HCT116 (cell line): ENCODE data around the gene TRPM8. TPM values are rescaled to one million over a fixed set of nuclear protein-coding genes. Genes with fewer than 3 reads are reported as not detected.

Experiments
- ATAC-seq: fragments of 200-7000 bp; cut with Tn5 transposase; 2 replicates; pipeline ENCODE4 v1.9.1; 2020; ENCODE audit warnings: mild to moderate bottlenecking, moderate library complexity
- BruUV-seq: library from RNA; stranded (reverse); fragments of 400-500 nt; replicated peaks from 2 replicates; lab custom pipeline; 2021; lab: Mats Ljungman, UMichigan
- CTCF ChIA-PET: fragments of 300-600 bp; sonication (Branson Sonifier 250); formaldehyde crosslinking; loops from one replicate; lab custom pipeline; 2021; ENCODE audit warnings: antibody characterized with exemption; lab: Charles Lee
- POLR2A ChIA-PET: fragments of 300-600, 350-600 bp; sonication (Branson Sonifier 250); formaldehyde crosslinking; loops from one replicate; lab custom pipeline; 2021; ENCODE audit warnings: antibody characterized with exemption; lab: Charles Lee
- RAD21 ChIA-PET, 2 experiments: fragments of 300-600 bp; sonication (Branson Sonifier 250); formaldehyde crosslinking; loops; one replicate each; lab custom pipeline; 2023; ENCODE audit warnings: low total read pairs in 2 of 2; ENCODE audit not compliant: uncharacterized antibody in 2 of 2, unreplicated experiment in 2 of 2, low non-redundant PET in 1 of 2; lab: Charles Lee
- DNase-seq: peaks from one replicate; pipeline ENCODE4 v3.0.0-alpha.2; 2010; ENCODE audit warnings: low read depth, low spot score
- H2AFZ ChIP-seq: fragments of 200-600 bp; shearing (Covaris generic), sonication (generic); 2 replicates; pipeline ENCODE4 v1.6.1; 2017; ENCODE audit warnings: low read depth, mixed run types, mixed read lengths, antibody characterized with exemption, low read length; ENCODE audit not compliant: poor library complexity, severe bottlenecking
- H3K27ac ChIP-seq: 2 replicates; pipeline ENCODE4 v1.5.1; 2012; ENCODE audit warnings: low read depth, low read length
- H3K27me3 ChIP-seq: fragments of 200-600 bp; sonication (generic); 2 replicates; pipeline ENCODE4 v1.6.1; 2016; ENCODE audit warnings: mixed run types, low read length, mixed read lengths; ENCODE audit not compliant: insufficient read depth
- H3K36me3 ChIP-seq, 2 experiments: fragments of 200-500 bp in 1 of 2; fragments of 200-600 bp in 1 of 2; sonication (Bioruptor generic) in 1 of 2; sonication (generic) in 1 of 2; 2 replicates each; pipeline versions ENCODE4 v1.5.1 to v1.6.1; 2014 to 2016; ENCODE audit warnings: low read length in 2 of 2, inconsistent platforms in 1 of 2, mixed read lengths in 1 of 2, mixed run types in 1 of 2; ENCODE audit not compliant: insufficient read depth in 2 of 2, control insufficient read depth in 1 of 2
- H3K4me1 ChIP-seq, 2 experiments: fragments of 200-600 bp in 1 of 2; sonication (generic) in 1 of 2; 2 replicates each; pipeline versions ENCODE4 v1.5.1 to v1.6.1; 2012 to 2017; ENCODE audit warnings: low read length in 2 of 2, inconsistent platforms in 1 of 2, mild to moderate bottlenecking in 1 of 2, mixed read lengths in 1 of 2, mixed run types in 1 of 2, moderate library complexity in 1 of 2; ENCODE audit not compliant: insufficient read depth in 2 of 2, control insufficient read depth in 1 of 2
- H3K4me2 ChIP-seq: fragments of 200-600 bp; sonication (generic); 2 replicates; pipeline ENCODE4 v1.6.1; 2017; ENCODE audit warnings: mixed run types, low read length, mixed read lengths
- H3K4me3 ChIP-seq, 2 experiments: fragments of 200-600 bp in 1 of 2; sonication (generic) in 1 of 2; replicated peaks in 1 of 2; 2 replicates each; pipeline ENCODE4 v1.5.1; 2011 to 2016; ENCODE audit warnings: low read length in 2 of 2, control low read depth in 1 of 2, low read depth in 1 of 2, mild to moderate bottlenecking in 1 of 2, mixed read lengths in 1 of 2, mixed run types in 1 of 2
- H3K79me2 ChIP-seq: fragments of 200-600 bp; sonication (generic); 2 replicates; pipeline ENCODE4 v1.6.1; 2017; ENCODE audit warnings: mild to moderate bottlenecking, mixed run types, low read length, moderate library complexity, mixed read lengths; ENCODE audit not compliant: insufficient read depth
- H3K9ac ChIP-seq: fragments of 200-600 bp; sonication (generic); 2 replicates; pipeline ENCODE4 v1.6.1; 2016; ENCODE audit warnings: low read length, mixed read lengths
- H3K9me2 ChIP-seq: fragments of 200-600 bp; sonication (generic), shearing (Covaris generic); 2 replicates; pipeline ENCODE4 v1.6.1; 2017; ENCODE audit warnings: mixed run types, mild to moderate bottlenecking, moderate library complexity; ENCODE audit not compliant: insufficient read depth
- H3K9me3 ChIP-seq, 2 experiments: fragments of 200-500 bp in 1 of 2; fragments of 200-600 bp in 1 of 2; sonication (Bioruptor generic) in 1 of 2; sonication (generic) in 1 of 2; 2 replicates each; pipeline ENCODE4 v1.6.1; 2014 to 2017; ENCODE audit warnings: low read length in 2 of 2, mixed read lengths in 2 of 2, inconsistent platforms in 1 of 2, low read depth in 1 of 2, mild to moderate bottlenecking in 1 of 2, mixed run types in 1 of 2, moderate library complexity in 1 of 2; ENCODE audit not compliant: control insufficient read depth in 1 of 2, insufficient read depth in 1 of 2
- H4K20me1 ChIP-seq: fragments of 200-600 bp; sonication (generic), shearing (Covaris generic); 2 replicates; pipeline ENCODE4 v1.6.1; 2017; ENCODE audit warnings: mixed run types, mild to moderate bottlenecking, moderate library complexity; ENCODE audit not compliant: insufficient read depth
- CBX3 ChIP-seq: IDR thresholded peaks from 2 replicates; pipeline ENCODE4 v1.6.1; 2012; ENCODE audit warnings: low read depth
- EGR1 ChIP-seq: IDR thresholded peaks from 2 replicates; pipeline ENCODE4 v1.6.1; 2012; ENCODE audit warnings: low read depth
- ELF1 ChIP-seq: IDR thresholded peaks from 2 replicates; pipeline ENCODE4 v1.6.1; 2012; ENCODE audit warnings: low read depth, borderline replicate concordance
- EZH2 ChIP-seq: fragments of 200-600 bp; sonication (generic); IDR thresholded peaks from 2 replicates; pipeline ENCODE4 v1.6.1; 2017; ENCODE audit warnings: antibody characterized with exemption, mixed run types
- EZH2phosphoT487 ChIP-seq: fragments of 200-600 bp; IDR thresholded peaks from 2 replicates; pipeline ENCODE4 v1.6.1; 2018; ENCODE audit warnings: antibody characterized with exemption, borderline replicate concordance
- JUND ChIP-seq: IDR thresholded peaks from 2 replicates; pipeline ENCODE4 v1.6.1; 2012
- POLR2A ChIP-seq: IDR thresholded peaks from 2 replicates; pipeline ENCODE4 v1.7.0; 2011; ENCODE audit warnings: borderline replicate concordance; ENCODE audit not compliant: insufficient read depth, insufficient read length; ENCODE audit errors: extremely low read depth
- RAD21 ChIP-seq: IDR thresholded peaks from 2 replicates; pipeline ENCODE4 v1.6.1; 2012; ENCODE audit warnings: low read depth, mild to moderate bottlenecking
- SP1 ChIP-seq: IDR thresholded peaks from 2 replicates; pipeline ENCODE4 v1.6.1; 2012; ENCODE audit warnings: low read depth
- YY1 ChIP-seq: IDR thresholded peaks from 2 replicates; pipeline ENCODE4 v1.6.1; 2011; ENCODE audit warnings: low read length, low read depth, moderate library complexity, mild to moderate bottlenecking; ENCODE audit not compliant: insufficient replicate concordance; ENCODE audit errors: extremely low read depth
- ZNF274 ChIP-seq: fragments of 200-500 bp; sonication (Bioruptor generic); IDR thresholded peaks from 2 replicates; pipeline ENCODE4 v1.6.1; 2014; ENCODE audit warnings: mild to moderate bottlenecking, low read depth, low read length, inconsistent platforms
- intact Hi-C: fragments of 100-400 bp; cut with micrococcal nuclease; formaldehyde crosslinking; loops from 2 replicates; pipeline ENCODE4 v1.10.0; 2022
- total RNA-seq: library from RNA; stranded (reverse); gene quantifications from one replicate; pipeline ENCODE4 v1.2.1, GENCODE V29; 2021; ENCODE audit not compliant: unreplicated experiment
- TF ChIP-seq, protein P1 (sequence below): IDR thresholded peaks from 2 replicates; pipeline ENCODE4 v1.6.1; 2012
- TF ChIP-seq, protein P2 (sequence below): IDR thresholded peaks from 2 replicates; pipeline ENCODE4 v1.6.1; 2011; ENCODE audit warnings: mild to moderate bottlenecking, low read length, moderate library complexity; ENCODE audit not compliant: insufficient replicate concordance; ENCODE audit errors: extremely low read depth
- TF ChIP-seq, protein P3 (sequence below): IDR thresholded peaks from 2 replicates; pipeline ENCODE4 v1.6.1; 2012; ENCODE audit warnings: low read depth
- TF ChIP-seq, protein P4 (sequence below): IDR thresholded peaks from 2 replicates; pipeline ENCODE4 v1.6.1; 2012

The TRPM8 gene
- total RNA-seq, 1 experiment from 2014 or later, result 0.39 TPM

DNA sequence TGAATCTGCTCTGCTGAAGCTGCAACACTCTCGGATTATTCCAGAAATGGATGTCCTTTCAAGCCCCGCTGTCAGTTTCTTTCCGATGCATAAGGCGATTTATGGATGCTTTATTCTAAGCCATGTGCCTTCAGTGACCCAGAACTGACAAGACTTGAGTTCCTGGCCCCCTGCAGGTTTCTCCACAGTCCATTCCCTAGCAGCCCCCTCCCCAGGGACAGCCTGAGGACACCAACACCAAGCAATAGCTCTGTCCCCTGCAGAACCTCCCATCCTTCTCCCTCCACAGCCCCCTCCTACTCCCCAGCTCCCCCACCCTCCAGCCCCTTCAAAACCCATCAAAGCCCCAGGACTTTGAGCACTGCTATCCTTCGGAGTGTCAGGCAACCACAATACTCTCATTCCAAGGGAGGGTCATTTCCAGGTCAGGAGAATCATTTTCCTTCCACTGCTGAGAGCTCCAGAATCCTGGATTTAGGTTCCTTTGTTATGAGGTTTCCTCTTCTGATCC is 108.8 kb downstream of the TRPM8 start:
- Histone ChIP-seq H3K27ac (no peak overlapping the region), H4K20me1 (no peaks in the 10 kb centered on the region), H3K4me3 (no peak overlapping the region), H2AFZ (no peak overlapping the region), H3K79me2 (no peaks in the 10 kb centered on the region), H3K27me3 (no peaks in the 10 kb centered on the region), H3K9me2 (no peaks in the 10 kb centered on the region), H3K9me3 (no peaks in the 10 kb centered on the region; a peak in 1 of 4 replicates), H3K9ac (no peak overlapping the region), H3K36me3 (no peaks in the 10 kb centered on the region), H3K4me2 (peak overlapping the region; percentile 15; the same call in 1 of the 2 replicates), H3K4me1 (peaks cover 0 to 12% of the 10 kb centered on the region in 2 experiments; a peak in 1 of 4 replicates)
- TF ChIP-seq POLR2A, result no peak
- no peak for TF ChIP-seq EZH2
- ChIA-PET POLR2A (no interaction called here), RAD21 (no interaction called here), CTCF (no interaction called here)
- intact Hi-C loops, result no loop called here
- no TSS peak for BruUV-seq
- DNase-seq (no peak), ATAC-seq (no peak)

DNA sequence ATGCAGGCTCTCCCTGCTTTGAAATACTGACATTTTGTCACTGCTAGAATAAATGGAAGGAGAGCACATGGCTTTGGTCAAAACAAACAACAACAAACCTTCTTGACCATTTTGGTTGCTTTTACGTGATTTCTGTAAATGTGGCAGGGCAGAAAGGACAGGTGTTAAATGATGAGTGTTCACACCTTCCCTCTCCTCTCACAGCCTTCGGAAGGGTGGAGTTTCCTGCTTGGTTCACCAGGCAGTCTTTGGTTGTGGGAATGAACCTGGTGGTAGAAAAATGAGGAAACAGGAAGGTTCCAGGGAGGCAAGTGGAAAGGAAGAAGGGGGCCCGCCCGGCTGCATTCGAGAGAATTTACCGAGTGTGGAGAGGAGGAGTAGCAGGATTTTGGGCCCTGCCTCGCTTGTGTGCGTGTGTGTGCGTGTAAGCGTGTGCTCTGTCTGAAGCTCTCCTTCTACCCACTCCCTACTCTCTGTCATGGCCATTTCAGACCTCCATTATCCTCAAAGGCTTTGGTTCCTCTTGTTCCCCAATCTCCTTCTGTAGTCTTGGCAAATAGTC is 109.6 kb downstream of the TRPM8 start:
- DNase-seq (no peak), ATAC-seq (no peak)
- intact Hi-C loops, result no loop called here
- no TSS peak for BruUV-seq
- Histone ChIP-seq H3K4me1 (peaks cover 0 to 12% of the 10 kb centered on the region in 2 experiments; a peak in 1 of 4 replicates), H2AFZ (no peak overlapping the region), H4K20me1 (no peaks in the 10 kb centered on the region), H3K4me3 (no peak overlapping the region), H3K79me2 (no peaks in the 10 kb centered on the region), H3K36me3 (no peaks in the 10 kb centered on the region), H3K9ac (no peak overlapping the region), H3K27me3 (no peaks in the 10 kb centered on the region), H3K9me2 (no peaks in the 10 kb centered on the region), H3K4me2 (no peak overlapping the region), H3K27ac (no peak overlapping the region), H3K9me3 (no peaks in the 10 kb centered on the region; a peak in 1 of 4 replicates)
- CTCF ChIA-PET, result no interaction called here
- RAD21 ChIA-PET, result no interaction called here
- POLR2A ChIA-PET, result no interaction called here
- TF ChIP-seq, protein P1, sequence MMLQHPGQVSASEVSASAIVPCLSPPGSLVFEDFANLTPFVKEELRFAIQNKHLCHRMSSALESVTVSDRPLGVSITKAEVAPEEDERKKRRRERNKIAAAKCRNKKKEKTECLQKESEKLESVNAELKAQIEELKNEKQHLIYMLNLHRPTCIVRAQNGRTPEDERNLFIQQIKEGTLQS, result no peak
- TF ChIP-seq ELF1, result no peak
- TF ChIP-seq EZH2phosphoT487, result no peak
- TF ChIP-seq, protein P2, sequence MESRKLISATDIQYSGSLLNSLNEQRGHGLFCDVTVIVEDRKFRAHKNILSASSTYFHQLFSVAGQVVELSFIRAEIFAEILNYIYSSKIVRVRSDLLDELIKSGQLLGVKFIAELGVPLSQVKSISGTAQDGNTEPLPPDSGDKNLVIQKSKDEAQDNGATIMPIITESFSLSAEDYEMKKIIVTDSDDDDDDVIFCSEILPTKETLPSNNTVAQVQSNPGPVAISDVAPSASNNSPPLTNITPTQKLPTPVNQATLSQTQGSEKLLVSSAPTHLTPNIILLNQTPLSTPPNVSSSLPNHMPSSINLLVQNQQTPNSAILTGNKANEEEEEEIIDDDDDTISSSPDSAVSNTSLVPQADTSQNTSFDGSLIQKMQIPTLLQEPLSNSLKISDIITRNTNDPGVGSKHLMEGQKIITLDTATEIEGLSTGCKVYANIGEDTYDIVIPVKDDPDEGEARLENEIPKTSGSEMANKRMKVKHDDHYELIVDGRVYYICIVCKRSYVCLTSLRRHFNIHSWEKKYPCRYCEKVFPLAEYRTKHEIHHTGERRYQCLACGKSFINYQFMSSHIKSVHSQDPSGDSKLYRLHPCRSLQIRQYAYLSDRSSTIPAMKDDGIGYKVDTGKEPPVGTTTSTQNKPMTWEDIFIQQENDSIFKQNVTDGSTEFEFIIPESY, result no peak
- TF ChIP-seq, protein P3, sequence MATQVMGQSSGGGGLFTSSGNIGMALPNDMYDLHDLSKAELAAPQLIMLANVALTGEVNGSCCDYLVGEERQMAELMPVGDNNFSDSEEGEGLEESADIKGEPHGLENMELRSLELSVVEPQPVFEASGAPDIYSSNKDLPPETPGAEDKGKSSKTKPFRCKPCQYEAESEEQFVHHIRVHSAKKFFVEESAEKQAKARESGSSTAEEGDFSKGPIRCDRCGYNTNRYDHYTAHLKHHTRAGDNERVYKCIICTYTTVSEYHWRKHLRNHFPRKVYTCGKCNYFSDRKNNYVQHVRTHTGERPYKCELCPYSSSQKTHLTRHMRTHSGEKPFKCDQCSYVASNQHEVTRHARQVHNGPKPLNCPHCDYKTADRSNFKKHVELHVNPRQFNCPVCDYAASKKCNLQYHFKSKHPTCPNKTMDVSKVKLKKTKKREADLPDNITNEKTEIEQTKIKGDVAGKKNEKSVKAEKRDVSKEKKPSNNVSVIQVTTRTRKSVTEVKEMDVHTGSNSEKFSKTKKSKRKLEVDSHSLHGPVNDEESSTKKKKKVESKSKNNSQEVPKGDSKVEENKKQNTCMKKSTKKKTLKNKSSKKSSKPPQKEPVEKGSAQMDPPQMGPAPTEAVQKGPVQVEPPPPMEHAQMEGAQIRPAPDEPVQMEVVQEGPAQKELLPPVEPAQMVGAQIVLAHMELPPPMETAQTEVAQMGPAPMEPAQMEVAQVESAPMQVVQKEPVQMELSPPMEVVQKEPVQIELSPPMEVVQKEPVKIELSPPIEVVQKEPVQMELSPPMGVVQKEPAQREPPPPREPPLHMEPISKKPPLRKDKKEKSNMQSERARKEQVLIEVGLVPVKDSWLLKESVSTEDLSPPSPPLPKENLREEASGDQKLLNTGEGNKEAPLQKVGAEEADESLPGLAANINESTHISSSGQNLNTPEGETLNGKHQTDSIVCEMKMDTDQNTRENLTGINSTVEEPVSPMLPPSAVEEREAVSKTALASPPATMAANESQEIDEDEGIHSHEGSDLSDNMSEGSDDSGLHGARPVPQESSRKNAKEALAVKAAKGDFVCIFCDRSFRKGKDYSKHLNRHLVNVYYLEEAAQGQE, result no peak
- TF ChIP-seq YY1, result no peak
- no peak for TF ChIP-seq EZH2
- no peak for TF ChIP-seq CBX3
- TF ChIP-seq ZNF274, result no peak
- no peak for TF ChIP-seq EGR1
- no peak for TF ChIP-seq RAD21
- TF ChIP-seq, protein P4, sequence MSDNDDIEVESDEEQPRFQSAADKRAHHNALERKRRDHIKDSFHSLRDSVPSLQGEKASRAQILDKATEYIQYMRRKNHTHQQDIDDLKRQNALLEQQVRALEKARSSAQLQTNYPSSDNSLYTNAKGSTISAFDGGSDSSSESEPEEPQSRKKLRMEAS, result no peak
- TF ChIP-seq SP1, result no peak
- TF ChIP-seq JUND, result no peak
